HG03469 (cell line): ENCODE data around the gene GBF1.

Experiments used
- ATAC-seq: cut with Tn5 transposase; IDR thresholded peaks from one replicate; pipeline ENCODE4 v1.9.1; 2021; ENCODE audit warnings: mild to moderate bottlenecking, moderate library complexity, moderate number of reproducible peaks; ENCODE audit not compliant: unreplicated experiment

The GBF1 gene

GRCh38 chr10:102394079-102394800, 148.9 kb downstream of the GBF1 start:
- peak; percentile 56 for ATAC-seq

GRCh38 chr10:102394801-102395399, 149.6 kb downstream of the GBF1 start:
- no peak for ATAC-seq

- no peak for ATAC-seq
Observed at GRCh38 chr10:102395400-102396316, 150.3 kb downstream of the GBF1 start, which contains the start of gene NFKB2. NFKB2 (plus strand) TSS chr10:102395705; CDS start chr10:102395960, 255 bp downstream.

- no peak for ATAC-seq
Observed at GRCh38 chr10:102396317-102396650, 151.0 kb downstream of the GBF1 start.

GRCh38 chr10:102396730-102397151, 151.4 kb downstream of the GBF1 start:
- ATAC-seq: no peak

DNA sequence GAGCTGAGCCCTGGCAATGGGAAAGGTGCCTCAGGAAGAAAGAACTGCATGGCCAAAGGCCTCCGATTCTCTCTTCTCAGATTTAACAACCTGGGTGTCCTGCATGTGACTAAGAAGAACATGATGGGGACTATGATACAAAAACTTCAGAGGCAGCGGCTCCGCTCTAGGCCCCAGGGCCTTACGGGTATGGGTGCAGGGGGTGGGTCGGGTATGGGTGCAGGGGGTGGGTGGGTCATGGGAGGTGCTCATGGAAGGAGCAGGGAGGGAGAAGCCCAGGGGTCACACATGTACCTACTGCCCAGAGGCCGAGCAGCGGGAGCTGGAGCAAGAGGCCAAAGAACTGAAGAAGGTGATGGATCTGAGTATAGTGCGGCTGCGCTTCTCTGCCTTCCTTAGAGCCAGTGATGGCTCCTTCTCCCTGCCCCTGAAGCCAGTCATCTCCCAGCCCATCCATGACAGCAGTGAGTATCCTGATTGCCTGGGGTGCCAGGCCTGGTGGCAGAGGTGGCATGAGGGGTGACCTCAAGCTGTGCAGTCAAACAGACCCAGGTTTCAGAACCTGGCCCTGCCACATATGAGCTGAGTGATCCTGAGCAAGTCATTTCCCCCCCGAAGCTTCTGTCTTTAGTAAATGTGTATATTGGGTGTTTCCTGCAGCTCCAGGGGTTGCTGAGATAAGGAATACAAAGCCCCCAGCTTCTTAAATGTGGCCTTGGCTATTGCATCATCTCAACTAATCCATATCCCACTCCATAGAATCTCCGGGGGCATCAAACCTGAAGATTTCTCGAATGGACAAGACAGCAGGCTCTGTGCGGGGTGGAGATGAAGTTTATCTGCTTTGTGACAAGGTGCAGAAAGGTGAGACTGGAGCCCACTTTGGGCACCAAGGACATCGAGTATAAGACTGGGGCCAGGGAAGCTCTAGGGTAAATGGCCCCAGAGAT, 152.2 kb downstream of the GBF1 start:
- no peak for ATAC-seq

DNA sequence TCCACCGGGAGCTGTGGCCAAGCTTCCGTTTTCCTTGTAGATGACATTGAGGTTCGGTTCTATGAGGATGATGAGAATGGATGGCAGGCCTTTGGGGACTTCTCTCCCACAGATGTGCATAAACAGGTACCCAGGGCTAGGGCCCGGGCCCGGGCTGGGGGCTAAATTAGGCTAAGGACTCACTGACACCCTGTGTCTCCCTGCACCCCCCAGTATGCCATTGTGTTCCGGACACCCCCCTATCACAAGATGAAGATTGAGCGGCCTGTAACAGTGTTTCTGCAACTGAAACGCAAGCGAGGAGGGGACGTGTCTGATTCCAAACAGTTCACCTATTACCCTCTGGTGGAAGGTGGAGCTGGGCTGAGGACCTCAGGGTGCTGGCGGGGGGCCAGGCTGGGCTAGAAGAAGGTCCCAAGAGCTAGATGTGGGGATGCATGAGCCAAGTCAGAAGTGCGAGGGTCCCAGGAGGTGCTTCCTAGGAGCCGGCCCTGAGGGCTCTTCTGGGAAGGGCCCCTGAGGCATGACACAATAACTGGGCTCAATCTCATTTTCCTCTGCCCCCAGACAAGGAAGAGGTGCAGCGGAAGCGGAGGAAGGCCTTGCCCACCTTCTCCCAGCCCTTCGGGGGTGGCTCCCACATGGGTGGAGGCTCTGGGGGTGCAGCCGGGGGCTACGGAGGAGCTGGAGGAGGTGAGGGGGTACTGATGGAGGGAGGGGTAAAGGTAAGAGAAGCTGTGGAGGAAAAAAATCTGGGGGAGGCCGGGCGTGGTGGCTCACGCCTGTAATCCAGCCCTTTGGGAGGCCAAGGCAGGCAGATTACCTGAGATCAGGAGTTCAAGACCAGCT, 153.1 kb downstream of the GBF1 start:
- ATAC-seq: no peak

GRCh38 chr10:102399217-102400021, 154.1 kb downstream of the GBF1 start:
- peak; percentile 29 for ATAC-seq

DNA sequence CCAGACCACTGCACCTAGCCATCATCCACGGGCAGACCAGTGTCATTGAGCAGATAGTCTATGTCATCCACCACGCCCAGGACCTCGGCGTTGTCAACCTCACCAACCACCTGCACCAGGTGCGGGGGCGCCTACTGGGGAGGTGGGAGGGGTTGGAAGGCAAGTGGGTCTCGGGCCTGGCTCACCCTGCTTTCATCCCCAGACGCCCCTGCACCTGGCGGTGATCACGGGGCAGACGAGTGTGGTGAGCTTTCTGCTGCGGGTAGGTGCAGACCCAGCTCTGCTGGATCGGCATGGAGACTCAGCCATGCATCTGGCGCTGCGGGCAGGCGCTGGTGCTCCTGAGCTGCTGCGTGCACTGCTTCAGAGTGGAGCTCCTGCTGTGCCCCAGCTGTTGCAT, 154.7 kb downstream of the GBF1 start:
- no peak for ATAC-seq

GRCh38 chr10:102400598-102401341, 155.4 kb downstream of the GBF1 start:
- no peak for ATAC-seq

- ATAC-seq: no peak
Observed at GRCh38 chr10:102401342-102401654, 156.0 kb downstream of the GBF1 start.

- no peak for ATAC-seq
Observed at GRCh38 chr10:102401735-102402511, 156.6 kb downstream of the GBF1 start.

GRCh38 chr10:102402512-102402896, 157.2 kb downstream of the GBF1 start:
- no peak for ATAC-seq

DNA sequence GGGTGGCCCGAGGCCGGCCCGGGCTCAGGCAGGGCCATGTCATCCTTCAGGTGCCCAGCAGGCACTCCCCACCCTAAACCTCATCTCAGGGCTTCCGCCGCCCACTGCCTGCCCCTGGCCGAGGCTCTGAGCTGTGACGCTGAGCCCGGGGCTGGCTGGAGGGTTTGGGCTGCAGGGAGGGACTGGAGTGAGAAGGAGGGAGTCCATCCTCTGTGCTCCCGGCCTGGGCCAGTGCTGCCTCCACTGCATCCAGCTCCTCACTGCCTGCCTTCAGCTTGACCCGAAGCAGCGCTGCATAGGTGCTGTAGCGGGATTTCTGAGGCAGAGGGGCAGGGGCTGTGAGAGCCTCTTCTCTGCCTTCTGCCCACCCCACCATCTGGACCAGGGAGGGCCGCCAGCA, 157.8 kb downstream of the GBF1 start:
- no peak for ATAC-seq

GRCh38 chr10:102404361-102405107, 159.2 kb downstream of the GBF1 start:
- no peak for ATAC-seq

- ATAC-seq: no peak
Observed at GRCh38 chr10:102405108-102405571, 159.8 kb downstream of the GBF1 start.

- ATAC-seq: no peak
Observed at GRCh38 chr10:102405632-102406031, 160.3 kb downstream of the GBF1 start.
